CD4-positive, alpha-beta T cell treated with Interferon alpha-2 for 1 hour (primary cell): Measurements from ENCODE around the gene ELMOD1.

ENCODE experiments used
- DNase-seq, 2 donors: peaks; one replicate each; pipeline ENCODE4 v3.0.0-alpha.2; 2020 to 2022

Gene ELMOD1

DNA sequence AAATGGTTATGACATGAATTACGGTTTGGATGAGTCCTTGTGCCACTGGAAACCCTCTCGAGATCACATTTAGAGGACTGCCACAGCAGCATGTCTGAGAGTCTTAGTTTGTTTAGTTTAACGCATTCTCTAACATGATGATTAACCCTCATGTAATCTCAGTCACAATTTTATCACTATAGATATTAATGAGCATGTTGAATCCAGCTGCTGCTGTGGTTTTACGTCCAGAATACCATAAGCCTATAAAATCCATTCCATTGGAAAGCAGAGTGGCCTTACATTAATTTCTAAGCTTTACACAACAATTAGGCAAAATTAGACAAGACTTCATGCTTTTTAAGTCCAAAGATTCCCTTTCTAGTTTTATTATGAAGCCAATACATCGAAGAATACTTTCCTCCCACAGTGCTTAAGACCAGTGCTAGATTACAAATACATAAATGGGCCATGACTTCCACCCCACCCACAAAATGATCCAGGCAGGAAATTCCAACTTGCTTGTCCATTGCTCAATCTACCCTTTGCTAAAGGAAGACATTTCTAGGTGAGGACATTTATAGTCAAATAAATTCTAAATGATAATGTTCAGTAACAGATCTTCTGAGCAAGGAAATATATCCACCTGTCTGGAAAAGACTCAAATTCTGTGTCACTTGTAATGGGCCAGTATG lies 3.5 kb upstream of the ELMOD1 start:
- DNase-seq, result no peak

- DNase-seq, result peak in 1 of 2 donors; percentile 6
These were observed 657 bp downstream of the ELMOD1 start for GRCh38 chr11:107591378-107592230.

DNA sequence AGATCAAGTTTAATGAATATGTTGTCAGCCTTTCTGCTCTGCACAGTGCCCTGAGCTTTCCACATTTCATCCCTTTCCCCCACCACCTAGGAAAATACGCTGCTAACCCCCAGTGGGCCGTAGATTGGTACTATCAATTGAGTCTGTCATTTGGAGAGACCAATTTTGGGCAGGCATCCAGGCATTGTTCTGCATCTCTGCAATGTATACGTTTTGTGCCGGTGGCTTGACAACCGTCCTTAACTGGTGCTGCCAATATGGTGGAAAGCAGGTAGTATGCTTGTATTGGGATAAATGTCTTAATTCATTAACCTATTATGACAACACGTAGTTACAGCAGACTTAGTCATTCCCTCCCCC lies 1.3 kb downstream of the ELMOD1 start:
- DNase-seq, result no peak

DNA sequence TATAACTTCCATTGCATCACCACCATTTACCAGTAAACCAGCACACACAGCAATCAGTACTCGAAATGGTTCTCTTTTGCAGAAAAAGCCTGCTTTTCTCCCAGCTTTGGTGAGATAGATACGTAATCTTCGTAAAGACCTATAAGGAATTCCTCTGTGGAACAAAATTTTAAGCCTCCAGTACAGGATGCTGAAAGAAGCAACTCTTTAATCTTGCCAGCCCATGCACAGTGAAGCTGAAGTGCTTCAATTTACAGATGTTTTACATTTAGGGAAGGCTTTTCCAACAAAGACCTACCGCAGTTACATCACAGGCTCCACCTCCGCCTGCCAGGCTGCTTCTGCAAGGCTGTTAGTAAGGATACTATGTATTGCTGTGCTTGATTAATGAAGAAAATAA lies 1.9 kb downstream of the ELMOD1 start:
- DNase-seq, result no peak

GRCh38 chr11:107593951-107594350 lies 3.0 kb downstream of the ELMOD1 start:
- no peak for DNase-seq

GRCh38 chr11:107594736-107595135 lies 3.8 kb downstream of the ELMOD1 start:
- no peak for DNase-seq

- DNase-seq, result no peak
These were observed 7.5 kb downstream of the ELMOD1 start for GRCh38 chr11:107598225-107599139.

- no peak for DNase-seq
These were observed 14.4 kb downstream of the ELMOD1 start for GRCh38 chr11:107605061-107606006.

DNA sequence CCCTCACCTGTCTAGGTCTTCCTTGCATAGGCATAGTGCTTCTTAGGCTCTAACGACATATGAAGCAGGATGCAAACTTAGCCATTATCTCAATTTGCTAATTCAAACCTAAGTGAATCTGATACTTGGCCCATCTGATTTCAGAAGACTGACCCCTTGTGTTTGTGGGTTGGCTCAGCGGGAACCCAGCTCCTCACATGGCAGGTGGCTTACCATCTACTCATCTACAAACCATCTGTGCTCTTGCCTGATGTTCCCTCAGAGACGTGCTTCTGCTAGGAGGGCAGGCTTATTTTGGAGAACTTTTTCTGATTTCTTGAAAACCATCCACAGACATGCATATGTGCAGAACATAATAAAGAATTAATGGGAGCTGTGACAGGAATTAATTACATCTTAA lies 15.2 kb downstream of the ELMOD1 start:
- no peak for DNase-seq

DNA sequence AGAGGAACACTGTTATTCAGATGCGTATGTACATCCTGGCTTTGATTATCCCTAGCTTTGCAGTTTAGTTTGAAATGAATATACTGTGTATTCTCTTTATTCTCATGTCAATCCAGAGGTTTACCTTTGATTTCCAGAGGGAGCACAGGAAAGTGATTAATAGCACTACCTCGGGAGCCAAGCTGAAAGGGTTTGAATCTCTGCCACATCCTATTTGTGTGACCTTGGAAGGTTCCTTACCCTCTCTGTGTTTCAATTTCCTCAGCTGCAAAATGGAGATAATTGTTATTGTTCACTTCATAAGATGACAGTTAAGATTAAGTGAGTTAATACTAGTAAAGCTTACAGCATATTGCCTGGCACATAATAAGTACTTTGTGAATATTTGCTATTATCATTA lies 17.9 kb downstream of the ELMOD1 start:
- no peak for DNase-seq

- no peak for DNase-seq
These were observed 18.7 kb downstream of the ELMOD1 start for GRCh38 chr11:107609400-107610218.

DNA sequence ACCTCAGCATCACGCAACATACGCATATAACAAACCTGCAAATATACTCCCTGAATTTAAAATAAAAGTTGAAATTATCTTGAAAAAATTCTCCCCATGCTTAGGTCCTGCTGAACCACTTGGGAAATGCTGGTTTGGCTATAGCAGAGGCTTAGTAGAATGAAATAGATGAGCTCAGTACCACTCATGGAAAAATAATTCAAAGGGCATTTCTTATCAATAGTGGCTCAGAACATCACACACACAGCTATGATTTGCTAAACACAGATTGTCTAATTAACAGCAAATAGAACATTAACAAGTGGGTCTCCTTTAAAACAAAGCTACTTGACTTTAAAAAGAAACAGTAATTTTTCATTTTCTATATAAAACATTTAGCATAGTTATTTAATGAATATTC lies 21.5 kb downstream of the ELMOD1 start:
- no peak for DNase-seq

GRCh38 chr11:107619926-107620325 lies 29.0 kb downstream of the ELMOD1 start:
- DNase-seq, result no peak

- no peak for DNase-seq
These were observed 30.1 kb downstream of the ELMOD1 start for GRCh38 chr11:107621081-107621480.

DNA sequence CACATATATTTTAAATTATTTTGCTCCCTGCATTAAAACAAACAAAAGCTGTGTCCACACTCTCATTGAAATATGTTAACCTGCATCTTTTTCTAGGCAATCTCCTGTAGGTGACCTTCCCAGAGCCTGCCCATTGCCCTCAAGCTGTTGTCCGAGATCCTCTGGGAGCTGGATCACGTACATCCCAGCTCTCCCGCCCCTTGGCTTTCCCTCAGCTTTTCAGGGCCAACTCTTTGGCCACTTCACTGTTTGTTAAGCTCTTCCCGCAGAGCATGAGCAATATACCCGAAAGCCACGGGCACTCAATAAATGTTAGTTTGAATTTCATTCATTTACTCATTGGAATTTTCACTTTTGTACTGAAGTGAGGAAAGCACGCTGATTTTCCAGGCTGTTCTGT lies 32.2 kb downstream of the ELMOD1 start:
- no peak for DNase-seq

DNA sequence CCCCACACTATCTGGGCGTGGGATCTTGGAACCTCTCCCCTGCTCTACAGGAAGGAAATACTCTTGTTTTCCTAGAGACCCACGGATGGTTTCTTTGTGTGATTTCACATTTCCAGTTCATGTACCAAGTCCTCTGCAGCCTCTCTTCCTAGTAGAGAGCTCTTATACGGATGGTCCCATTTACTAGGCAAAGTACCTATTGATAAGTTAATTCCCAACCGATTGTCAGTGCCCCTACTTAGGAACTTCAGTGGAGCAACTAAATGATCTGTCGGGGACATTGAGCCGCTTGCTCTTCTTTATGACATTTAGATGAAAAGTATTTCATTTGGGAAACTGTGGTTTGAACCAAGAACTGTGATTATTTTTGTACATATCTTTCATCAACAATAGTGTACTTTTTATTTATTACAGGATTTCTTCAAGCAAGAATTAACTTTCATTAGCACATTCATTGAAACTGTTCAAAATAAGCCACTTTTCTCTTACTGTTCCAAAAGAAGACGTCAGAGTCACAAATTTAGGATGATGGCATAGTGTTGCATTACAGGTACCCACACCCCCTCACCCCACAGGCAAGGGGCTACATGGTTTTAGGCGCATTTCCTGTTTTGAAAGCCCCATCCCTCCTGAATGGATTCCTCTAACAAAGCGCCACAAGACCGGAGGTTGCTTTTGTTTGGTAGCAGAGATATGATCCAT lies 34.2 kb downstream of the ELMOD1 start:
- DNase-seq, result no peak

- no peak for DNase-seq
These were observed 34.7 kb downstream of the ELMOD1 start for GRCh38 chr11:107625685-107625989.

DNA sequence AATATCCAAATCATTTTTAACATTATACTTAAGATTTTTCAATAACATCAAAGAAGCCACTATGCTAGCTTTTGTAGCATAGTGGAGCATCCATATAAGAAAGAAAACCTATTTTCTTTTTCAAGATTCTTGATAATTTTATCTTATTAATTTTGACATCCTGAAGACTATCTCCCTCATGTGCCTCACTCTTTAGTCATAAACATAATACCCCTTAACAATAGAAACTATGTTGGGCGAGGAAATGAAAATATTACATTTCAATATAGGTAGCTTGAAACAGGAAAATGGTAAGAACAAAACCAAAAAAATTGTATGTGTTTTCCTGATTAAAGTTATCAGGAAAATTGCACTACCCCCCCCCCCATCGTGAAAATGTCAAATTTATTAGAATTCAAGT lies 40.1 kb downstream of the ELMOD1 start:
- no peak for DNase-seq

DNA sequence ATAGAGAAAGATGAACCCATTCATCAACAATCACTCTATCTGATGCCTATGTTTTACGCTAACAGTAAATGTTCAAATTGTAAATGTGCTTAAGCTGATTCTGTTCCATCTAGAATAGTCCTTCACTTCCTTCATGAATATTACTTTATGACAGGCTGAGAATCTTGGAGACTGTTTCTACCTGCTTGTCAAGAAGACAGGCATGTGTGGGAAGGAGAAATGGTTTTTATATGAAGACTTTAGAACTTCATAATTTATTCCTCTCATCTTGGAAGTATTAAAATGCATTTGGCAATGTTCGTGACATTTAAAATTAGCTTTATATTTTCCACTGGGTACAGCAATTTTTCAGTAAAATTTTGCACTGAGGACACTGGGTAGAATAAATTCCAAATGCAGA lies 41.0 kb downstream of the ELMOD1 start:
- no peak for DNase-seq

GRCh38 chr11:107646783-107647182 lies 55.8 kb downstream of the ELMOD1 start:
- no peak for DNase-seq

GRCh38 chr11:107648242-107648641 lies 57.3 kb downstream of the ELMOD1 start:
- DNase-seq, result no peak
